Measurements from ENCODE around the gene THSD7A.

Gene THSD7A

GRCh38 chr7:11750191-11750590 lies 81.8 kb downstream of the THSD7A start:
- no peak for DNase-seq (ENCODE audit: low spot score)

- DNase-seq (ENCODE audit: low spot score), result no peak
Observed at GRCh38 chr7:11749629-11750028, 82.4 kb downstream of the THSD7A start.

- no peak for DNase-seq (ENCODE audit: low spot score)
Observed at GRCh38 chr7:11748884-11749283, 83.1 kb downstream of the THSD7A start.

GRCh38 chr7:11747715-11748485 lies 84.1 kb downstream of the THSD7A start:
- DNase-seq (ENCODE audit: low spot score), result no peak

GRCh38 chr7:11746591-11746990 lies 85.4 kb downstream of the THSD7A start:
- DNase-seq (ENCODE audit: low spot score), result no peak

- DNase-seq (ENCODE audit: low spot score), result no peak
Observed at GRCh38 chr7:11743548-11743947, 88.5 kb downstream of the THSD7A start.

GRCh38 chr7:11743016-11743415 lies 89.0 kb downstream of the THSD7A start:
- no peak for DNase-seq (ENCODE audit: low spot score)

- DNase-seq (ENCODE audit: low spot score), result peak; percentile 15
Observed at GRCh38 chr7:11742496-11742895, 89.5 kb downstream of the THSD7A start.

- DNase-seq (ENCODE audit: low spot score), result no peak
Observed at GRCh38 chr7:11737723-11738122, 94.3 kb downstream of the THSD7A start.

- no peak for DNase-seq (ENCODE audit: low spot score)
Observed at GRCh38 chr7:11732207-11732606, 99.8 kb downstream of the THSD7A start.

- no peak for DNase-seq (ENCODE audit: low spot score)
Observed at GRCh38 chr7:11730725-11731124, 101.3 kb downstream of the THSD7A start.

- DNase-seq (ENCODE audit: low spot score), result no peak
Observed at GRCh38 chr7:11727864-11728263, 104.1 kb downstream of the THSD7A start.

- DNase-seq (ENCODE audit: low spot score), result no peak
Observed at GRCh38 chr7:11726794-11727155, 105.2 kb downstream of the THSD7A start.

GRCh38 chr7:11726001-11726793 lies 105.8 kb downstream of the THSD7A start:
- DNase-seq (ENCODE audit: low spot score), result no peak

- no peak for DNase-seq (ENCODE audit: low spot score)
Observed at GRCh38 chr7:11716185-11716584, 115.8 kb downstream of the THSD7A start.

- no peak for DNase-seq (ENCODE audit: low spot score)
Observed at GRCh38 chr7:11714676-11715075, 117.3 kb downstream of the THSD7A start.

- no peak for DNase-seq (ENCODE audit: low spot score)
Observed at GRCh38 chr7:11714205-11714604, 117.8 kb downstream of the THSD7A start.

- DNase-seq (ENCODE audit: low spot score), result no peak
Observed at GRCh38 chr7:11713352-11713751, 118.6 kb downstream of the THSD7A start.

- DNase-seq (ENCODE audit: low spot score), result no peak
Observed at GRCh38 chr7:11710377-11710776, 121.6 kb downstream of the THSD7A start.

- DNase-seq (ENCODE audit: low spot score), result peak; percentile 88
Observed at GRCh38 chr7:11709196-11709595, 122.8 kb downstream of the THSD7A start.

GRCh38 chr7:11707606-11708193 lies 124.3 kb downstream of the THSD7A start:
- no peak for DNase-seq (ENCODE audit: low spot score)
